GM12878 (cell line): ENCODE data around the gene GARIN5A. TPM values are rescaled to one million over a fixed set of nuclear protein-coding genes. Genes with fewer than 3 reads are reported as not detected.

ENCODE experiments used
- ATAC-seq: fragments of 200-7000 bp; cut with Tn5 transposase; 3 replicates; pipeline ENCODE4 v1.9.1; 2020; ENCODE audit warnings: mild to moderate bottlenecking, moderate library complexity
- BruUV-seq: library from RNA; stranded (reverse); fragments of 400-500 nt; replicated peaks from 2 replicates; lab custom pipeline; 2021; lab: Mats Ljungman, UMichigan
- CTCF ChIA-PET: fragments of 300-600 bp; sonication (Branson Sonifier 250); formaldehyde crosslinking; extraction: SDS; loops from one replicate; lab custom pipeline; 2021; ENCODE audit warnings: inconsistent platforms; lab: Yijun Ruan, JAX
- POLR2A ChIA-PET: fragments of 350-600 bp; formaldehyde crosslinking; extraction: SDS; loops from one replicate; lab custom pipeline; 2021; ENCODE audit warnings: inconsistent platforms; lab: Charles Lee
- RAD21 ChIA-PET: fragments of 300-600 bp; sonication (Branson Sonifier 250); formaldehyde crosslinking; loops from one replicate; lab custom pipeline; 2023; ENCODE audit warnings: antibody characterized with exemption; ENCODE audit not compliant: unreplicated experiment; lab: Charles Lee
- SMC1A ChIA-PET: fragments of 300-600 bp; sonication (Branson Sonifier 250); formaldehyde crosslinking; loops from one replicate; lab custom pipeline; 2023; ENCODE audit not compliant: unreplicated experiment, uncharacterized antibody; lab: Charles Lee
- DNase-seq: peaks from one replicate; pipeline ENCODE4 v3.0.0-alpha.2; 2011; ENCODE audit warnings: low read depth, low spot score
- FAIRE-seq: peaks from 3 replicates; lab custom pipeline; 2011; peaks lifted over from hg19 to GRCh38; lab: Jason Lieb, UNC
- H2AFZ ChIP-seq: 2 replicates; pipeline ENCODE4 v1.6.0; 2011; ENCODE audit warnings: low read depth, low read length, control low read depth; ENCODE audit not compliant: control insufficient read depth
- H3K27ac ChIP-seq: 2 replicates; pipeline ENCODE4 v1.5.1; 2011; ENCODE audit warnings: control low read depth; ENCODE audit not compliant: control insufficient read depth, insufficient read depth
- H3K27me3 ChIP-seq, 2 experiments: replicated peaks in 1 of 2; 2 replicates each; pipeline versions ENCODE4 v1.6.0 to v1.6.1; 2011; ENCODE audit warnings: low read length in 1 of 2; ENCODE audit not compliant: control insufficient read depth in 2 of 2, insufficient read depth in 2 of 2
- H3K36me3 ChIP-seq, 2 experiments: 2 replicates each; pipeline ENCODE4 v1.5.1; 2011; ENCODE audit warnings: low read length in 1 of 2; ENCODE audit not compliant: control insufficient read depth in 2 of 2, insufficient read depth in 2 of 2
- H3K4me1 ChIP-seq: 2 replicates; pipeline ENCODE4 v1.6.1; 2011; ENCODE audit warnings: mild to moderate bottlenecking, low read length, moderate library complexity, mixed read lengths; ENCODE audit not compliant: control insufficient read depth, insufficient read depth
- H3K4me2 ChIP-seq: 2 replicates; pipeline ENCODE4 v1.6.0; 2011; ENCODE audit warnings: control low read depth; ENCODE audit not compliant: control insufficient read depth, insufficient read depth
- H3K4me3 ChIP-seq: fragments of 200-600 bp; sonication (generic); 2 replicates; pipeline ENCODE4 v1.5.1; 2016
- H3K79me2 ChIP-seq: 2 replicates; pipeline ENCODE4 v1.6.0; 2011; ENCODE audit warnings: low read length; ENCODE audit not compliant: control insufficient read depth, insufficient read depth
- H3K9ac ChIP-seq: 2 replicates; pipeline ENCODE4 v1.8.0; 2011; ENCODE audit warnings: low read length, control low read depth, mixed read lengths; ENCODE audit not compliant: control insufficient read depth, insufficient read depth
- H3K9me3 ChIP-seq: replicated peaks from 3 replicates; pipeline ENCODE4 v1.5.1; 2011; ENCODE audit warnings: mild to moderate bottlenecking, low read length; ENCODE audit not compliant: control insufficient read depth, insufficient read depth
- H4K20me1 ChIP-seq: 2 replicates; pipeline ENCODE4 v1.6.0; 2011; ENCODE audit not compliant: control insufficient read depth, insufficient read depth
- BRCA1 ChIP-seq: IDR thresholded peaks from 2 replicates; pipeline ENCODE4 v1.6.1; 2011; ENCODE audit warnings: low read depth, low read length, improper control_type of control experiment
- CBX3 ChIP-seq: fragments of 200-600 bp; sonication (generic); IDR thresholded peaks from 2 replicates; pipeline ENCODE4 v1.6.1; 2016; ENCODE audit warnings: low read depth, borderline replicate concordance
- EED ChIP-seq: sonication (generic); IDR thresholded peaks from 2 replicates; pipeline ENCODE4 v1.6.1; 2016; ENCODE audit warnings: antibody characterized with exemption, low read depth
- FOXK2 ChIP-seq: fragments of 450-650 bp; IDR thresholded peaks from 2 replicates; pipeline ENCODE4 v1.6.1; 2017; ENCODE audit warnings: mild to moderate bottlenecking, moderate library complexity
- GATAD2B ChIP-seq: fragments of 450-650 bp; conservative IDR thresholded peaks from 2 replicates; pipeline ENCODE4 v1.6.1; 2017; ENCODE audit warnings: low read depth, mild to moderate bottlenecking, moderate library complexity
- IRF3 ChIP-seq: fragments of 450-650 bp; IDR thresholded peaks from 2 replicates; pipeline ENCODE4 v1.6.1; 2014; ENCODE audit warnings: mild to moderate bottlenecking
- KLF5 ChIP-seq: fragments of 450-650 bp; IDR thresholded peaks from 2 replicates; pipeline ENCODE4 v1.6.1; 2014; ENCODE audit warnings: mild to moderate bottlenecking; ENCODE audit not compliant: partially characterized antibody
- MXI1 ChIP-seq: fragments of 150-350 bp; IDR thresholded peaks from 2 replicates; pipeline ENCODE4 v1.6.1; 2011; ENCODE audit warnings: low read depth, mild to moderate bottlenecking, inconsistent platforms, low read length, improper control_type of control experiment
- MYB ChIP-seq: fragments of 150-350 bp; IDR thresholded peaks from 2 replicates; pipeline ENCODE4 v1.6.1; 2014; ENCODE audit warnings: mild to moderate bottlenecking, low read depth, low read length, borderline replicate concordance
- NRF1 ChIP-seq: conservative IDR thresholded peaks from 2 replicates; pipeline ENCODE4 v1.6.1; 2011; ENCODE audit warnings: mild to moderate bottlenecking, low read depth, low read length, improper control_type of control experiment
- RB1 ChIP-seq: fragments of 450-650 bp; formaldehyde crosslinking; IDR thresholded peaks from 2 replicates; pipeline ENCODE4 v1.6.1; 2017; ENCODE audit warnings: mild to moderate bottlenecking, borderline replicate concordance
- SREBF1 ChIP-seq: IDR thresholded peaks from 2 replicates; pipeline ENCODE4 v1.6.1; 2012; ENCODE audit warnings: mild to moderate bottlenecking, low read length
- SRF ChIP-seq, 2 experiments: IDR thresholded peaks; 2 replicates each; pipeline ENCODE4 v1.6.1; 2011; ENCODE audit warnings: low read depth in 2 of 2, low read length in 2 of 2, mild to moderate bottlenecking in 1 of 2, moderate library complexity in 1 of 2
- ZBTB11 ChIP-seq: fragments of 450-650 bp; formaldehyde crosslinking; IDR thresholded peaks from 2 replicates; pipeline ENCODE4 v1.5.0; 2022; ENCODE audit warnings: mild to moderate bottlenecking, missing genetic modification characterization
- ZBTB40 ChIP-seq: fragments of 450-650 bp; IDR thresholded peaks from 2 replicates; pipeline ENCODE4 v1.6.1; 2016; ENCODE audit warnings: mild to moderate bottlenecking, moderate library complexity, borderline replicate concordance
- ZNF217 ChIP-seq: fragments of 450-650 bp; IDR thresholded peaks from 2 replicates; pipeline ENCODE4 v1.6.1; 2017; ENCODE audit warnings: antibody characterized with exemption, mild to moderate bottlenecking
- WGBS: methylation state at CpG from one replicate; pipeline ENCODE4 v1.1.6; 2016; ENCODE audit warnings: low lambda C conversion rate; ENCODE audit not compliant: insufficient replicate concordance, insufficient coverage; ENCODE audit errors: missing lambda C conversion rate; 5-methylcytosine and 5-hydroxymethylcytosine counted together
- in situ Hi-C: fragments of 300-500 bp; cut with MboI; formaldehyde crosslinking; loops from 9 replicates; pipeline ENCODE4 v1.14.3; 2018; ENCODE audit warnings: mixed read lengths
- intact Hi-C: fragments of 100-400 bp; cut with micrococcal nuclease; formaldehyde crosslinking; loops from one replicate; pipeline ENCODE4 v1.14.2; 2022; ENCODE audit not compliant: unreplicated experiment
- polyA plus RNA-seq, 11 experiments: library from polyadenylated mRNA; depleted of rRNA in 4 of 11; unstranded in 6 of 11; stranded (reverse) in 5 of 11; fragments of >200 nt; fragmentation: Nextera tagmentation in 4 of 11; fragmentation: Illumina TruSeq in 1 of 11; extraction: Ambion mirVana in 4 of 11; extraction: Trizol in 1 of 11; gene quantifications; 1 replicate in 1 of 11; 2 replicates in 10 of 11; pipeline versions ENCODE4 v1.2.1 to v1.2.3, GENCODE V29; 2011 to 2016; ENCODE audit warnings: inconsistent platforms in 2 of 11, missing spikeins in 2 of 11, low read depth in 1 of 11
- total RNA-seq, 4 experiments: library from RNA; depleted of rRNA in 3 of 4; stranded (reverse); fragments of >200 nt in 3 of 4; fragmentation: Illumina TruSeq in 1 of 4; extraction: Trizol in 1 of 4; gene quantifications; 2 replicates each; pipeline versions ENCODE4 v1.2.1 to v1.2.3, GENCODE V29; 2013 to 2021

The GARIN5A gene
- total and polyA plus RNA-seq, 10 of the 15 experiments (the other 5 are each of a cell fraction or from before 2014, with no cell fraction given): 0.18 to 1.2 (median 0.24) TPM; not detected in 6

- FAIRE-seq (no peak), DNase-seq (no peak), ATAC-seq (no peak)
- Histone ChIP-seq H3K9me3 (peaks cover 8% of the 10 kb centered on the region; the same call in 2 of the 3 replicates), H3K4me2 (no peak overlapping the region), H3K27me3 (no peaks in the 10 kb centered on the region), H3K36me3 (peaks cover 12 to 21% of the 10 kb centered on the region in 2 experiments; a peak in 3 of 4 replicates), H3K79me2 (peaks cover 22% of the 10 kb centered on the region), H3K4me3 (no peak overlapping the region), H3K9ac (no peak overlapping the region), H3K4me1 (no peaks in the 10 kb centered on the region), H2AFZ (no peak overlapping the region), H4K20me1 (no peaks in the 10 kb centered on the region), H3K27ac (no peak overlapping the region)
- in situ Hi-C loops: no loop called here
- ChIA-PET SMC1A (no interaction called here), RAD21 (no interaction called here), POLR2A (no interaction called here), CTCF (no interaction called here)
- intact Hi-C loops: no loop called here
- WGBS: 94% methylated on average over 20 of the region's 27 CpGs
- BruUV-seq: no TSS peak
- no peak for TF ChIP-seq RB1
- no peak for TF ChIP-seq SRF (IDR thresholded peaks at IDR 0.05; ENCODE audit: low read depth in 2 of 2, low read length in 2 of 2)
- TF ChIP-seq IRF3: no peak
- no peak for TF ChIP-seq KLF5
- TF ChIP-seq EED: no peak
- no peak for TF ChIP-seq SREBF1
- no peak for TF ChIP-seq ZBTB11 (CRISPR knock-in tag)
- TF ChIP-seq NRF1: no peak
- no peak for TF ChIP-seq GATAD2B
- TF ChIP-seq MXI1: no peak
- no peak for TF ChIP-seq CBX3
- TF ChIP-seq MYB: no peak
- no peak for TF ChIP-seq BRCA1
- TF ChIP-seq ZNF217: no peak
- no peak for TF ChIP-seq FOXK2
- TF ChIP-seq ZBTB40: no peak
Observed at GRCh38 chr19:50481351-50482149, 4.9 kb upstream of the GARIN5A start.
